Adrenal gland (tissue), 12 donors: Measurements from ENCODE around the gene CHPF2. TPM values are rescaled to one million over a fixed set of nuclear protein-coding genes. Genes with fewer than 3 reads are reported as not detected.

ENCODE experiments used
- DNase-seq, 7 donors: peaks; one replicate each; pipeline ENCODE4 v3.0.0-alpha.2; 2019 to 2020
- H3K27ac ChIP-seq, 5 donors: fragments of 200-600 bp; sonication (generic) in 4 of 5; 1 replicate in 3 of 5; 2 replicates in 2 of 5; pipeline versions ENCODE4 v1.5.1 to v1.8.0; 2016 to 2020; ENCODE audit warnings: mild to moderate bottlenecking in 1 of 5
- H3K27me3 ChIP-seq: fragments of 200-600 bp; 2 replicates; pipeline ENCODE4 v1.8.0; 2021
- H3K36me3 ChIP-seq, 2 donors: fragments of 200-600 bp; replicated peaks in 1 of 2; 1 replicate in 1 of 2; 2 replicates in 1 of 2; pipeline versions ENCODE4 v1.5.1 to v1.8.0; 2018 to 2022
- H3K4me1 ChIP-seq, 2 donors: fragments of 200-600 bp; replicated peaks in 1 of 2; 1 replicate in 1 of 2; 2 replicates in 1 of 2; pipeline versions ENCODE4 v1.5.1 to v1.8.0; 2018 to 2021
- H3K4me3 ChIP-seq, 4 donors: fragments of 200-600 bp; sonication (generic) in 3 of 4; one replicate each; pipeline ENCODE4 v1.5.1; 2016 to 2018
- H3K9me3 ChIP-seq, 3 donors: fragments of 200-600 bp; sonication (generic) in 1 of 3; replicated peaks in 1 of 3; 1 replicate in 2 of 3; 2 replicates in 1 of 3; pipeline versions ENCODE4 v1.5.1 to v1.8.0; 2016 to 2021
- POLR2A ChIP-seq, 2 donors: fragments of 450-650 bp; IDR thresholded peaks; one replicate each; pipeline ENCODE4 v1.6.1; 2017; ENCODE audit warnings: antibody characterized with exemption in 2 of 2, mild to moderate bottlenecking in 2 of 2, moderate library complexity in 1 of 2
- WGBS, 4 donors: extraction: QIAGEN DNeasy Blood & Tissue Kit in 2 of 4; methylation state at CpG; one replicate each; pipeline versions ENCODE4 v1.1.5 to v1.1.7; 2013 to 2017; 5-methylcytosine and 5-hydroxymethylcytosine counted together
- intact Hi-C, 2 donors: fragments of 100-400 bp; cut with DNase I; formaldehyde crosslinking; loops; one replicate each; pipeline versions ENCODE4 v1.14.1 to v1.15.0; 2022 to 2023
- polyA plus RNA-seq, 3 donors: library from polyadenylated mRNA; stranded (reverse); fragments of 200-250 nt in 2 of 3; fragments of 350-450 nt in 1 of 3; fragmentation: Illumina TruSeq in 1 of 3; extraction: RNeasy Lipid Tissue Mini Kit (QIAGEN cat#74804) in 1 of 3; gene quantifications; one replicate each; pipeline ENCODE4 v1.2.3, GENCODE V29; 2013 to 2014
- total RNA-seq, 9 donors: library from RNA; depleted of rRNA in 4 of 9; stranded (reverse); fragments of >200 nt in 4 of 9; fragments of 120-200 nt in 1 of 9; fragmentation: NEBNext Ultra II Directional in 1 of 9; extraction: Animal tissue kit (Norgen Biotek cat#: 25700) in 1 of 9; gene quantifications; one replicate each; pipeline versions ENCODE4 v1.1.0 to v1.2.4, GENCODE V29; 2013 to 2023
- TF ChIP-seq, protein P1 (sequence below), 6 experiments: fragments of 450-650 bp in 4 of 6; fragments of 200-600 bp in 2 of 6; sonication (generic) in 1 of 6; IDR thresholded peaks; 1 replicate in 5 of 6; 2 replicates in 1 of 6; pipeline versions ENCODE4 v1.5.1 to v1.8.0; 2016 to 2021; ENCODE audit warnings: antibody characterized with exemption in 6 of 6, mild to moderate bottlenecking in 2 of 6, moderate library complexity in 1 of 6
- donor health status: healthy with polysubstance abuse.
- donor health status: Bipolar disorder and iron deficiency.
- donor health status: DM: yes; HTN: yes; CAD: no.
- donor health status: DM: no; HTN: no; CAD: no.
- donor health status: DM: no; HTN: no; CAD: no.
- donor health status: DM: yes; HTN: yes; CAD: no.

CHPF2 gene
- total and polyA plus RNA-seq, 12 donors: 15.8 to 87.8 (median 60.6) TPM

DNA sequence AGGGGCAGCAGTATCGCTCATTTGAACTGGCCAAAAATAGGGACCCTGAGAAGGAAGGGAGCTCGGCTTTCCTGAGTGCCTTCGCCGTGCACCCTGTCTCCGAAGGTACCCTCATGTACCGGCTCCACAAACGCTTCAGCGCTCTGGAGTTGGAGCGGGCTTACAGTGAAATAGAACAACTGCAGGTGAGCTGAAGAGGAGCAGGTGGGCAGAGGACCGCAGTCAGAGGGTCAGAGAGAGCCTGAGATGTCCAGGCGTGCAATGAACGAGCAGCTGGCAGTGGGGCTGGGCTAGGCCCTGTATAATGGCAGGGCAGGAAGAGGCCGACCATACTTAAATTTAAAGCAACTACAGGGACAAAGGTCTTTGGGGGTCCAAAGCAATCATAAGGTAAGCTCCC is 4.1 kb downstream of the CHPF2 start:
- Histone ChIP-seq H3K9me3 (no peaks in the 10 kb centered on the region), H3K27me3 (no peaks in the 10 kb centered on the region), H3K4me3 (no peak overlapping the region), H3K27ac (no peak overlapping the region), H3K4me1 (peaks cover 15 to 17% of the 10 kb centered on the region in 2 donors), H3K36me3 (peaks cover 0 to 66% of the 10 kb centered on the region in 2 donors)
- 85 to 88% (median 88%) methylated on average over 13 of the region's 13 CpGs for WGBS, 4 donors
- no peak for TF ChIP-seq POLR2A (IDR thresholded peaks at IDR 0.05)
- TF ChIP-seq, protein P1, sequence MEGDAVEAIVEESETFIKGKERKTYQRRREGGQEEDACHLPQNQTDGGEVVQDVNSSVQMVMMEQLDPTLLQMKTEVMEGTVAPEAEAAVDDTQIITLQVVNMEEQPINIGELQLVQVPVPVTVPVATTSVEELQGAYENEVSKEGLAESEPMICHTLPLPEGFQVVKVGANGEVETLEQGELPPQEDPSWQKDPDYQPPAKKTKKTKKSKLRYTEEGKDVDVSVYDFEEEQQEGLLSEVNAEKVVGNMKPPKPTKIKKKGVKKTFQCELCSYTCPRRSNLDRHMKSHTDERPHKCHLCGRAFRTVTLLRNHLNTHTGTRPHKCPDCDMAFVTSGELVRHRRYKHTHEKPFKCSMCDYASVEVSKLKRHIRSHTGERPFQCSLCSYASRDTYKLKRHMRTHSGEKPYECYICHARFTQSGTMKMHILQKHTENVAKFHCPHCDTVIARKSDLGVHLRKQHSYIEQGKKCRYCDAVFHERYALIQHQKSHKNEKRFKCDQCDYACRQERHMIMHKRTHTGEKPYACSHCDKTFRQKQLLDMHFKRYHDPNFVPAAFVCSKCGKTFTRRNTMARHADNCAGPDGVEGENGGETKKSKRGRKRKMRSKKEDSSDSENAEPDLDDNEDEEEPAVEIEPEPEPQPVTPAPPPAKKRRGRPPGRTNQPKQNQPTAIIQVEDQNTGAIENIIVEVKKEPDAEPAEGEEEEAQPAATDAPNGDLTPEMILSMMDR (IDR thresholded peaks at IDR 0.05): no peak
- intact Hi-C loops: no loop called here
- DNase-seq: no peak

DNA sequence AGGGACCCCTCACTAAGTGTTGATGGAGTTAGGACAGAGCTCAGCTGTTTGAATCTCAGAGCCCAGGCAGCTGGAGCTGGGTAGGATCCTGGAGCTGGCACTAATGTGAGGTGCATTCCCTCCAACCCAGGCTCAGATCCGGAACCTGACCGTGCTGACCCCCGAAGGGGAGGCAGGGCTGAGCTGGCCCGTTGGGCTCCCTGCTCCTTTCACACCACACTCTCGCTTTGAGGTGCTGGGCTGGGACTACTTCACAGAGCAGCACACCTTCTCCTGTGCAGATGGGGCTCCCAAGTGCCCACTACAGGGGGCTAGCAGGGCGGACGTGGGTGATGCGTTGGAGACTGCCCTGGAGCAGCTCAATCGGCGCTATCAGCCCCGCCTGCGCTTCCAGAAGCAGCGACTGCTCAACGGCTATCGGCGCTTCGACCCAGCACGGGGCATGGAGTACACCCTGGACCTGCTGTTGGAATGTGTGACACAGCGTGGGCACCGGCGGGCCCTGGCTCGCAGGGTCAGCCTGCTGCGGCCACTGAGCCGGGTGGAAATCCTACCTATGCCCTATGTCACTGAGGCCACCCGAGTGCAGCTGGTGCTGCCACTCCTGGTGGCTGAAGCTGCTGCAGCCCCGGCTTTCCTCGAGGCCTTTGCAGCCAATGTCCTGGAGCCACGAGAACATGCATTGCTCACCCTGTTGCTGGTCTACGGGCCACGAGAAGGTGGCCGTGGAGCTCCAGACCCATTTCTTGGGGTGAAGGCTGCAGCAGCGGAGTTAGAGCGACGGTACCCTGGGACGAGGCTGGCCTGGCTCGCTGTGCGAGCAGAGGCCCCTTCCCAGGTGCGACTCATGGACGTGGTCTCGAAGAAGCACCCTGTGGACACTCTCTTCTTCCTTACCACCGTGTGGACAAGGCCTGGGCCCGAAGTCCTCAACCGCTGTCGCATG is 5.2 kb downstream of the CHPF2 start:
- Histone ChIP-seq H3K4me3 (no peak overlapping the region), H3K9me3 (no peaks in the 10 kb centered on the region), H3K27me3 (no peaks in the 10 kb centered on the region), H3K36me3 (peaks cover 0 to 76% of the 10 kb centered on the region in 2 donors), H3K27ac (no peak overlapping the region), H3K4me1 (peaks cover 11 to 12% of the 10 kb centered on the region in 2 donors)
- TF ChIP-seq POLR2A (IDR thresholded peaks at IDR 0.05): no peak
- TF ChIP-seq, protein P1 (IDR thresholded peaks at IDR 0.05): no peak
- 85 to 88% (median 87%) methylated on average over 22 to 44 of the region's 44 CpGs for WGBS, 4 donors
- intact Hi-C loops: no loop called here
- DNase-seq: no peak

DNA sequence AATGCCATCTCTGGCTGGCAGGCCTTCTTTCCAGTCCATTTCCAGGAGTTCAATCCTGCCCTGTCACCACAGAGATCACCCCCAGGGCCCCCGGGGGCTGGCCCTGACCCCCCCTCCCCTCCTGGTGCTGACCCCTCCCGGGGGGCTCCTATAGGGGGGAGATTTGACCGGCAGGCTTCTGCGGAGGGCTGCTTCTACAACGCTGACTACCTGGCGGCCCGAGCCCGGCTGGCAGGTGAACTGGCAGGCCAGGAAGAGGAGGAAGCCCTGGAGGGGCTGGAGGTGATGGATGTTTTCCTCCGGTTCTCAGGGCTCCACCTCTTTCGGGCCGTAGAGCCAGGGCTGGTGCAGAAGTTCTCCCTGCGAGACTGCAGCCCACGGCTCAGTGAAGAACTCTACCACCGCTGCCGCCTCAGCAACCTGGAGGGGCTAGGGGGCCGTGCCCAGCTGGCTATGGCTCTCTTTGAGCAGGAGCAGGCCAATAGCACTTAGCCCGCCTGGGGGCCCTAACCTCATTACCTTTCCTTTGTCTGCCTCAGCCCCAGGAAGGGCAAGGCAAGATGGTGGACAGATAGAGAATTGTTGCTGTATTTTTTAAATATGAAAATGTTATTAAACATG is 6.0 kb downstream of the CHPF2 start:
- Histone ChIP-seq H3K27me3 (no peaks in the 10 kb centered on the region), H3K9me3 (no peaks in the 10 kb centered on the region), H3K4me1 (peaks cover 9 to 10% of the 10 kb centered on the region in 2 donors), H3K4me3 (no peak overlapping the region), H3K36me3 (peaks cover 0 to 78% of the 10 kb centered on the region in 2 donors), H3K27ac (no peak overlapping the region)
- DNase-seq: no peak
- intact Hi-C loops: no loop called here
- TF ChIP-seq, protein P1 (IDR thresholded peaks at IDR 0.05): no peak
- no peak for TF ChIP-seq POLR2A (IDR thresholded peaks at IDR 0.05)
- 62 to 83% (median 66%) methylated on average over 7 to 17 of the region's 17 CpGs for WGBS, 4 donors
